Thyroid gland (tissue), 4 donors: Measurements from ENCODE around the gene WDFY2. TPM values are rescaled to one million over a fixed set of nuclear protein-coding genes. Genes with fewer than 3 reads are reported as not detected.

Source experiments
- DNase-seq, 2 donors: peaks; one replicate each; pipeline ENCODE4 v3.0.0-alpha.2; 2019
- H3K27ac ChIP-seq, 3 donors: fragments of 200-600 bp; sonication (generic); 1 replicate in 2 of 3; 2 replicates in 1 of 3; pipeline ENCODE4 v1.5.1; 2016 to 2019; ENCODE audit warnings: mild to moderate bottlenecking in 1 of 3, moderate library complexity in 1 of 3
- H3K27me3 ChIP-seq: fragments of 200-600 bp; sonication (generic); one replicate; pipeline ENCODE4 v1.5.1; 2019
- H3K36me3 ChIP-seq, 2 donors: fragments of 200-600 bp; sonication (generic); one replicate each; pipeline ENCODE4 v1.5.1; 2016 to 2019
- H3K4me1 ChIP-seq, 2 donors: fragments of 200-600 bp; sonication (generic); one replicate each; pipeline ENCODE4 v1.5.1; 2017 to 2019
- H3K4me3 ChIP-seq, 3 donors: fragments of 200-600 bp; sonication (generic); replicated peaks in 1 of 3; 1 replicate in 2 of 3; 2 replicates in 1 of 3; pipeline ENCODE4 v1.5.1; 2016; ENCODE audit warnings: mild to moderate bottlenecking in 1 of 3
- H3K9me3 ChIP-seq: fragments of 200-600 bp; sonication (generic); one replicate; pipeline ENCODE4 v1.5.1; 2017
- CTCF ChIP-seq, 6 experiments: fragments of 200-600 bp in 3 of 6; fragments of 450-650 bp in 3 of 6; sonication (generic) in 3 of 6; IDR thresholded peaks; one replicate each; pipeline ENCODE4 v1.5.1; 2016 to 2019; ENCODE audit warnings: antibody characterized with exemption in 6 of 6, mild to moderate bottlenecking in 2 of 6, inconsistent platforms in 1 of 6, moderate library complexity in 1 of 6
- POLR2A ChIP-seq, 2 donors: fragments of 450-650 bp; IDR thresholded peaks; one replicate each; pipeline ENCODE4 v1.6.1; 2017; ENCODE audit warnings: antibody characterized with exemption in 2 of 2, mild to moderate bottlenecking in 2 of 2, moderate library complexity in 1 of 2
- WGBS, 2 donors: methylation state at CpG; one replicate each; pipeline ENCODE4 v1.1.5; 2017; 5-methylcytosine and 5-hydroxymethylcytosine counted together
- intact Hi-C: fragments of 100-400 bp; cut with DNase I; formaldehyde crosslinking; loops from one replicate; pipeline ENCODE4 v1.15.1; 2023
- total RNA-seq, 4 donors: library from RNA; depleted of rRNA; stranded (reverse); fragments of >200 nt; gene quantifications; one replicate each; pipeline ENCODE4 v1.2.3, GENCODE V29; 2016

WDFY2 gene
- total RNA-seq, 4 donors from 2014 or later, result 15.8 to 23.9 (median 20.9) TPM

- Histone ChIP-seq H3K27ac (peak overlapping the region; percentile 84 to 92 (median 85)), H3K4me1 (peaks cover 50 to 65% of the 10 kb centered on the region in 2 donors), H3K4me3 (no peak overlapping the region), H3K27me3 (no peaks in the 10 kb centered on the region), H3K36me3 (no peaks in the 10 kb centered on the region), H3K9me3 (no peaks in the 10 kb centered on the region)
- intact Hi-C loops, result no loop called here
- TF ChIP-seq CTCF (IDR thresholded peaks at IDR 0.05), result no peak
- 26 to 37% methylated on average over 7 of the region's 7 CpGs for WGBS, 2 donors
- peak; percentile 73 to 78 for DNase-seq
Observed at GRCh38 chr13:51625555-51626345, 41.5 kb downstream of the WDFY2 start.

GRCh38 chr13:51626749-51627148 lies 42.5 kb downstream of the WDFY2 start:
- H3K27ac ChIP-seq, result peak overlapping the region; percentile 84 to 92 (median 85)
- intact Hi-C loops, result no loop called here
- peak; percentile 33 to 61 for DNase-seq

GRCh38 chr13:51628059-51628852 lies 44.0 kb downstream of the WDFY2 start:
- Histone ChIP-seq H3K36me3 (no peaks in the 10 kb centered on the region), H3K9me3 (no peaks in the 10 kb centered on the region), H3K4me1 (peaks cover 49 to 60% of the 10 kb centered on the region in 2 donors), H3K4me3 (no peak overlapping the region), H3K27ac (peak overlapping the region in 2 of 3 donors; percentile 84 to 85), H3K27me3 (no peaks in the 10 kb centered on the region)
- TF ChIP-seq POLR2A (IDR thresholded peaks at IDR 0.05) (no peak), CTCF (IDR thresholded peaks at IDR 0.05) (no peak)
- DNase-seq, result no peak
- 94 to 96% methylated on average over 21 of the region's 21 CpGs for WGBS, 2 donors
- intact Hi-C loops, result no loop called here

More at GRCh38 chr13:51626749-51627148, 42.5 kb downstream of the WDFY2 start:
- Histone ChIP-seq H3K4me1 (peaks cover 48 to 60% of the 10 kb centered on the region in 2 donors), H3K27me3 (no peaks in the 10 kb centered on the region), H3K9me3 (no peaks in the 10 kb centered on the region), H3K4me3 (no peak overlapping the region), H3K36me3 (no peaks in the 10 kb centered on the region)
- TF ChIP-seq CTCF (IDR thresholded peaks at IDR 0.05), result no peak
- no peak for TF ChIP-seq POLR2A (IDR thresholded peaks at IDR 0.05)
- 91 to 100% methylated on average over 1 of the region's 3 CpGs for WGBS, 2 donors

- TF ChIP-seq CTCF (IDR thresholded peaks at IDR 0.05), result no peak
- no peak for TF ChIP-seq POLR2A (IDR thresholded peaks at IDR 0.05)
- H3K4me3 ChIP-seq, result no peak overlapping the region
- DNase-seq, result no peak
- no peaks in the 10 kb centered on the region for H3K9me3 ChIP-seq
- peak overlapping the region in 2 of 3 donors; percentile 5 to 25 for H3K27ac ChIP-seq
- H3K27me3 ChIP-seq, result no peaks in the 10 kb centered on the region
- WGBS, 2 donors, result 86 to 88% methylated on average over 2 of the region's 2 CpGs
- H3K4me1 ChIP-seq, result peaks cover 52 to 56% of the 10 kb centered on the region in 2 donors
- intact Hi-C loops, result no loop called here
- H3K36me3 ChIP-seq, result no peaks in the 10 kb centered on the region
Observed at GRCh38 chr13:51629491-51630287, 45.4 kb downstream of the WDFY2 start.
